IMR-90 (cell line): ENCODE results near the gene FAM13B. TPM values are rescaled to one million over a fixed set of nuclear protein-coding genes. Genes with fewer than 3 reads are reported as not detected.
A peak's percentile ranks its signal among the peaks of the same experiment; 100 is the strongest.

Source experiments
- ATAC-seq: fragments of 200-7000 bp; cut with Tn5 transposase; 2 replicates; pipeline ENCODE4 v1.9.1; 2020; ENCODE audit warnings: low read depth, mild to moderate bottlenecking, moderate library complexity
- BruUV-seq: library from RNA; stranded (reverse); fragments of 400-500 nt; replicated peaks from 2 replicates; lab custom pipeline; 2021; lab: Mats Ljungman, UMichigan
- CTCF ChIA-PET: fragments of 300-600 bp; formaldehyde crosslinking; extraction: SDS; loops from one replicate; lab custom pipeline; 2021; ENCODE audit warnings: antibody characterized with exemption; lab: Yijun Ruan, JAX
- POLR2A ChIA-PET: fragments of 300-600 bp; sonication (Branson Sonifier 250); formaldehyde crosslinking; loops from one replicate; lab custom pipeline; 2022; ENCODE audit warnings: antibody characterized with exemption; ENCODE audit not compliant: unreplicated experiment; lab: Charles Lee
- DNase-seq: peaks from one replicate; pipeline ENCODE4 v3.0.0; 2013
- H2AFZ ChIP-seq: replicated peaks from 2 replicates; pipeline ENCODE3; 2013; ENCODE audit warnings: low read length, mild to moderate bottlenecking; ENCODE audit not compliant: poor library complexity
- H2AK5ac ChIP-seq: 2 replicates; pipeline ENCODE4 v1.6.1; 2013; ENCODE audit warnings: low read depth, low read length, inconsistent platforms
- H2AK9ac ChIP-seq: replicated peaks from 2 replicates; pipeline ENCODE3; 2013; ENCODE audit warnings: mild to moderate bottlenecking, low read depth, low read length, moderate library complexity; ENCODE audit not compliant: poor library complexity
- H2BK120ac ChIP-seq: 2 replicates; pipeline ENCODE4 v1.6.1; 2013; ENCODE audit warnings: low read depth, low read length, inconsistent platforms
- H2BK15ac ChIP-seq: 3 replicates; pipeline ENCODE4 v1.6.1; 2013; ENCODE audit warnings: low read depth, low read length, inconsistent platforms
- H2BK20ac ChIP-seq: 2 replicates; pipeline ENCODE4 v1.6.1; 2013; ENCODE audit warnings: low read depth, mild to moderate bottlenecking, inconsistent platforms, low read length, moderate library complexity
- H2BK5ac ChIP-seq: 2 replicates; pipeline ENCODE4 v1.6.1; 2013; ENCODE audit warnings: mild to moderate bottlenecking, low read depth, low read length, inconsistent platforms; ENCODE audit not compliant: poor library complexity, severe bottlenecking
- H3K14ac ChIP-seq: replicated peaks from 2 replicates; pipeline ENCODE4 v1.6.1; 2013; ENCODE audit warnings: low read depth, low read length, inconsistent platforms
- H3K18ac ChIP-seq: 2 replicates; pipeline ENCODE4 v1.6.1; 2013; ENCODE audit warnings: low read depth, low read length, control low read depth
- H3K23ac ChIP-seq: 2 replicates; pipeline ENCODE4 v1.6.1; 2013; ENCODE audit warnings: low read depth, low read length, inconsistent platforms
- H3K27ac ChIP-seq: 2 replicates; pipeline ENCODE4 v1.5.1; 2013; ENCODE audit warnings: mild to moderate bottlenecking, control low read depth, low read length; ENCODE audit not compliant: insufficient read depth
- H3K27me3 ChIP-seq: 2 replicates; pipeline ENCODE4 v1.6.1; 2013; ENCODE audit warnings: low read length; ENCODE audit not compliant: control insufficient read depth, insufficient read depth
- H3K36me3 ChIP-seq: 2 replicates; pipeline ENCODE4 v1.6.1; 2013; ENCODE audit warnings: low read length, mixed read lengths; ENCODE audit not compliant: control insufficient read depth, insufficient read depth
- H3K4ac ChIP-seq: 2 replicates; pipeline ENCODE4 v1.6.1; 2013; ENCODE audit warnings: low read depth, low read length, inconsistent platforms
- H3K4me1 ChIP-seq: 2 replicates; pipeline ENCODE4 v1.6.1; 2013; ENCODE audit warnings: low read length, mixed read lengths; ENCODE audit not compliant: control insufficient read depth, insufficient read depth
- H3K4me2 ChIP-seq: 2 replicates; pipeline ENCODE4 v1.6.1; 2013; ENCODE audit warnings: low read depth, mild to moderate bottlenecking, control low read depth, low read length, moderate library complexity
- H3K4me3 ChIP-seq: 2 replicates; pipeline ENCODE4 v1.5.1; 2013; ENCODE audit warnings: low read depth, mild to moderate bottlenecking, control low read depth, low read length, moderate library complexity; ENCODE audit not compliant: insufficient read depth
- H3K56ac ChIP-seq: 2 replicates; pipeline ENCODE4 v1.6.1; 2013; ENCODE audit warnings: low read length, inconsistent platforms; ENCODE audit not compliant: insufficient read depth; ENCODE audit errors: extremely low read depth
- H3K79me1 ChIP-seq, 2 experiments: 2 replicates each; pipeline ENCODE4 v1.6.1; 2013; ENCODE audit warnings: low read length in 2 of 2, inconsistent platforms in 1 of 2, low read depth in 1 of 2
- H3K9ac ChIP-seq: 2 replicates; pipeline ENCODE4 v1.6.1; 2013; ENCODE audit warnings: low read depth, low read length, control low read depth
- H3K9me1 ChIP-seq: 2 replicates; pipeline ENCODE4 v1.6.1; 2013; ENCODE audit warnings: low read length, inconsistent platforms; ENCODE audit not compliant: insufficient read depth
- H3K9me3 ChIP-seq: 2 replicates; pipeline ENCODE4 v1.6.1; 2013; ENCODE audit warnings: low read length; ENCODE audit not compliant: control insufficient read depth, insufficient read depth
- H4K20me1 ChIP-seq: 2 replicates; pipeline ENCODE4 v1.6.1; 2013; ENCODE audit warnings: low read length, inconsistent platforms; ENCODE audit not compliant: insufficient read depth
- H4K5ac ChIP-seq: 2 replicates; pipeline ENCODE4 v1.6.1; 2013; ENCODE audit warnings: mild to moderate bottlenecking, low read depth, low read length, control low read depth
- H4K8ac ChIP-seq, 2 experiments: 2 replicates each; pipeline ENCODE4 v1.6.1; 2013; ENCODE audit warnings: low read depth in 2 of 2, low read length in 2 of 2, control low read depth in 1 of 2, inconsistent platforms in 1 of 2
- H4K91ac ChIP-seq: 2 replicates; pipeline ENCODE4 v1.6.1; 2013; ENCODE audit warnings: low read depth, low read length, inconsistent platforms; ENCODE audit not compliant: insufficient read depth
- CEBPB ChIP-seq: IDR thresholded peaks from 2 replicates; pipeline ENCODE4 v1.6.1; 2012; ENCODE audit warnings: low read depth, low read length, improper control_type of control experiment
- CHD1 ChIP-seq: IDR thresholded peaks from 2 replicates; pipeline ENCODE4 v1.6.1; 2012; ENCODE audit warnings: low read depth, low read length, improper control_type of control experiment
- MAFK ChIP-seq: IDR thresholded peaks from 2 replicates; pipeline ENCODE4 v1.6.1; 2012; ENCODE audit warnings: low read depth, low read length, improper control_type of control experiment
- RAD21 ChIP-seq: IDR thresholded peaks from 2 replicates; pipeline ENCODE4 v1.6.1; 2012; ENCODE audit warnings: low read length, improper control_type of control experiment
- SMC3 ChIP-seq: fragments of 150-350 bp; IDR thresholded peaks from 2 replicates; pipeline ENCODE4 v1.6.1; 2016; ENCODE audit warnings: low read depth, mild to moderate bottlenecking, antibody characterized with exemption, low read length, moderate library complexity
- WGBS, 2 experiments: methylation state at CpG; one replicate each; pipeline versions ENCODE4 v1.1.5 to v1.1.7; 2013; ENCODE audit warnings: missing lambda C conversion rate in 2 of 2; ENCODE audit not compliant: insufficient read length in 1 of 2; ENCODE audit errors: extremely low coverage in 2 of 2; 5-methylcytosine and 5-hydroxymethylcytosine counted together
- dilution Hi-C: fragments of 300-500 bp; cut with HindIII; formaldehyde crosslinking; loops from one replicate; pipeline ENCODE4 v1.14.3; 2018; ENCODE audit warnings: low sequenced_read_pairs; ENCODE audit not compliant: unreplicated experiment
- in situ Hi-C: fragments of 300-500 bp; cut with MboI; formaldehyde crosslinking; loops from 3 replicates; pipeline ENCODE4 v1.14.3; 2019; ENCODE audit warnings: low sequenced_read_pairs, inconsistent platforms, mixed read lengths
- intact Hi-C: fragments of 100-400 bp; cut with micrococcal nuclease; formaldehyde crosslinking; loops from 2 replicates; pipeline ENCODE4 v1.10.0; 2022
- polyA plus RNA-seq, 3 experiments: library from polyadenylated mRNA; depleted of rRNA; stranded (reverse); fragments of >200 nt; gene quantifications; 2 replicates each; pipeline ENCODE4 v1.2.3, GENCODE V29; 2012; ENCODE audit warnings: low replicate concordance in 1 of 3
- total RNA-seq: library from RNA; depleted of rRNA; stranded (reverse); fragments of >200 nt; gene quantifications from 2 replicates; pipeline ENCODE4 v1.2.3, GENCODE V29; 2012

Gene FAM13B
- total and polyA plus RNA-seq, 2 of the 4 experiments (the other 2 are of a cell fraction), result 14.6 to 15.1 TPM

DNA sequence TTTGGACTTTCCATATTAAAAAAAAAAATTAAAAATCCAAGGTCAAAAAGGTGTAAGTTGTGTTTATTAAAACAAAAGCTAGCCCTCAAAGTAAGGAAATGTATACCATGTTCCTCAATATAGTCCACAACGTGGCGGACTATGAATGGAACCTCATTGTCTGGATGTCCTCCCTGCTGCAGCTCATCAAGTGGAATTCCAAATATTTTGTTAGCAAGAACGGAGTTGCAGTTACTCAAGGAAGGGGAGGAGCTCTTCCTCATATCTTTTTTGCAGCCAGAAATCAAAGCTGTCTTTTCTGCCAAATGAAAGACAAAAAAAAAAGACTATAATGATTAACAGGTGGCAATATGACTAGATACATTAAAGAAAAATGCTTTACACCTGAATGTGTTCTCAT, 14.0 kb downstream of the FAM13B start:
- ATAC-seq (peak; percentile 71), DNase-seq (peak; percentile 45)
- ChIA-PET POLR2A (no interaction called here), CTCF (interaction anchor here (1.6 kb wide), 1 partner anchor 14 kb away, joined by 6 read pairs; the partner anchor contains the start of gene FAM13B)
- Histone ChIP-seq H3K27ac (no peak overlapping the region), H3K9me3 (no peaks in the 10 kb centered on the region), H2BK120ac (no peak overlapping the region), H2AK5ac (no peak overlapping the region), H3K4me2 (no peak overlapping the region), H2AFZ (no peak overlapping the region), H2BK5ac (no peak overlapping the region), H3K36me3 (peaks cover 10% of the 10 kb centered on the region), H4K20me1 (peaks cover 33% of the 10 kb centered on the region), H2BK20ac (no peak overlapping the region), H3K4ac (no peak overlapping the region), H3K14ac (no peak overlapping the region), H3K56ac (no peak overlapping the region), H4K5ac (no peak overlapping the region), H2AK9ac (no peak overlapping the region), H4K91ac (no peak overlapping the region), H3K27me3 (no peaks in the 10 kb centered on the region), H3K4me3 (no peak overlapping the region), H3K9ac (no peak overlapping the region), H3K23ac (no peak overlapping the region), H3K79me1 (peaks cover 25 to 34% of the 10 kb centered on the region in 2 experiments), H3K9me1 (peaks cover 2% of the 10 kb centered on the region), H4K8ac (no peak overlapping the region), H2BK15ac (no peak overlapping the region), H3K4me1 (peaks cover 6% of the 10 kb centered on the region), H3K18ac (no peak overlapping the region)
- no CpG with 5 or more reads among the region's 3 CpGs for WGBS, 2 experiments
- in situ Hi-C loops, result no loop called here
- intact Hi-C loops, result loop anchor here (5.0 kb wide), 1 partner anchor 72 kb away; no protein-coding TSS in a partner anchor
- dilution Hi-C loops, result no loop called here
- TF ChIP-seq SMC3 (no peak), CHD1 (no peak), CEBPB (no peak), MAFK (no peak), RAD21 (no peak)
- TSS peak; percentile 18 for BruUV-seq
